Body of pancreas (tissue), 4 donors: Measurements from ENCODE around the gene GFAP.

Source experiments
- CTCF ChIP-seq, 7 experiments: fragments of 450-650 bp in 4 of 7; fragments of 200-600 bp in 3 of 7; sonication (generic) in 3 of 7; IDR thresholded peaks; one replicate each; pipeline ENCODE4 v1.5.1; 2016 to 2019; ENCODE audit warnings: antibody characterized with exemption in 7 of 7
- POLR2A ChIP-seq, 3 donors: fragments of 450-650 bp; IDR thresholded peaks; one replicate each; pipeline ENCODE4 v1.6.1; 2016; ENCODE audit warnings: antibody characterized with exemption in 3 of 3, mild to moderate bottlenecking in 2 of 3

- no peak for TF ChIP-seq CTCF (IDR thresholded peaks at IDR 0.05)
- no peak for TF ChIP-seq POLR2A (IDR thresholded peaks at IDR 0.05)
These were observed 12.4 kb upstream of the GFAP start for GRCh38 chr17:44927696-44928095.
